GM18505 (cell line): Measurements from ENCODE around the gene XIRP1.

ENCODE experiments used
- ATAC-seq: cut with Tn5 transposase; IDR thresholded peaks from one replicate; pipeline ENCODE4 v1.9.1; 2021; ENCODE audit not compliant: unreplicated experiment
- POLR2A ChIP-seq: IDR thresholded peaks from 4 replicates; pipeline ENCODE4 v1.6.1; 2011; ENCODE audit warnings: borderline replicate concordance; ENCODE audit not compliant: insufficient read depth, insufficient read length; ENCODE audit errors: extremely low read depth

The XIRP1 gene

DNA sequence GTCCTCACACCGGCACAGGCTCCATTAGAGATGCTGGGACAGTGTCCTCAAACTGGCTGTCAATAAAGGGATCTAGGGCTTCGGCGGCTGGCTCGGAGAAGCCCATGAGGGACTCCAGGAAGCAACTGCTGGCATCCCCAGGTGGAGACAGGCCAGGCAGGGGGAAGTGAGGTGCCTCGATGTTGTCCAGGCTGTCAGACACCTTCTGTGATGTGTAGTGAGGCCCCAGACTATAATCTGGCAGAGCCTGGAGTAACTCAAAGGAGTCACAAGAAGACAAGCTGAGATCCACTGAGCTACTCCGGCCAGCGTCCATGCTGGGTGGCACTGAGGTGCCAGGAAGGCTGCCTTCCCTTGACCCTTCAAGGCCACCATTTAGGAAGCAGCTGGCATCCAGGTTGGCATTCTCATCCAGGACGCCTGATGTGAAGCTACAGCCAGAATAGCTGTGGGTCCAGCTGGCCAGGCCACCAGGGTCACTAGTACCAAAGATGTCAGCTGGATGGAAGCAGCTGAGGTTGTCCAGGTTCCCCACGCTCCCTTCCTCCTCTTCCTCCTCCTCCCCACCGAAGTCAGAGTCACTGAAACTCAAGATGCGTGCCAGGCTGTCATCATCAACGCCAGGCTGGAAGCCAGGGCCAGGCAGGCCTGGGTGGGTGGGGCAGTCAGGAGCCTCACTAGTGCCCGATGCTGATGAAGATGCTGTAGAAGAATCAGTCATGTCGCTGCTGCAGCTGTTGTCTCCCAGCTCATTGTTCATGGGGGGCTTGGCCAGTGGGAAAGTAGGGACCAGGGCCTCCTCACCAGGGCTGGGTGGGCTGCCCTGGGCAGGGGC is 49.1 kb downstream of the XIRP1 start:
- ATAC-seq: no peak
- no peak for TF ChIP-seq POLR2A

DNA sequence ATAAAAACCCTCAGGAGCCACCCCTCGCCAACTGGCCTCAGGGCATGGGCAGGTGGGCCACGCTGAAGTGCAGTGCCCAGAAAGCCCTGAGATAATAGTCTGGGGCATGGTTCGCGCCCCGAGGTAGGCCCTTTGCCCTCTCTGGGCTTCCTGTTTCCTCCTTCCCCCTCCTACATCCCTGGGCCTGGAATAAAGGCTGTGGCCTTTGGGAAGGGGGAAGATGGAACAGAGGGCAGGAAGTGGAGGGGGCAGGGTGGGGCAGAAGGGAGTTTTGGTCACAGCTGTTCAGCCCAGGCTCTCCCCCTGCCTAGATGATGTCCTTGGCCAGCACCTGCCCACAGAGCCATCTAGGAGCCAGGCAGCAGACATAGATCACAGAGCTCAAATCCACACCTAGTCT is 50.3 kb downstream of the XIRP1 start:
- TF ChIP-seq POLR2A: no peak
- no peak for ATAC-seq

DNA sequence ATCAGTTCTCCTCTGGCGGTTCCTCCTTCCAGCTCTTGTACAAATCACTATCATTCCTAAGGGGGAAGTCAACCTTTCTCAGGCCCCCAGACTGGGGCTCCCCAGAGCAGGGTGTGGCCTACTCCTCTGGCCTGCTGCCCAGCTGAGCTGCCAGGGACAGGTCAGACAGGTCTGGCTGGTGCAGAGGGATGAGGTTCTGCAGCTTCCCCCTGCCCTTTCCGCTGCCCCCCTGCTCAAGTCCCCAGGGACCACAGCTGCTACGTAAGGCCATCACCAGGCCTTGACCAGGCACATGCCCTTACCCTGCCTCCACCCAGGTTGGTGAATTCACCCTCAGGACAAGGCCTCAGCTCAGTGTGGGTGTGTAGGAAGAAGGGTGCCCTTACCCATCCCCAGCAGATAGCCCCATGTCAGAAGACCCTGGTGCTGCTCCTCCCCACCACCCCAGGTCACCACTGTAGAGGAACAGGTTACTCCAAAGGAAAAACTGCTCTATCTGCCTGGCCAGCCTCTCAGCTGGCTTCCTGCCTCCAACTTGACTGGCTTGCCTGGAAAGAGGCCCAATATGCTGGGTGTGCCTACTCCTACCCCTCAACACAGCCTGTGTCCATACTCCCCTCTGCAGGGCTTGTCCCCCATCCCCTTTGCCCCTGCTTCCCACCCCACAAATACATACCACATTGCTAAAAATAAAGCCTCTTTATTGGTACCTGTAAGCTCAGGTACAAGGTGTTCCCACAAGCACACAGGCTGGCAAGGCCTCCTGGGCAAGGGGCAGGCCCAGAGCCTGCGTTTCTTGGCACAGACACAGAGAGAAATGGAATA is 51.0 kb downstream of the XIRP1 start:
- no peak for ATAC-seq
- TF ChIP-seq POLR2A: no peak

DNA sequence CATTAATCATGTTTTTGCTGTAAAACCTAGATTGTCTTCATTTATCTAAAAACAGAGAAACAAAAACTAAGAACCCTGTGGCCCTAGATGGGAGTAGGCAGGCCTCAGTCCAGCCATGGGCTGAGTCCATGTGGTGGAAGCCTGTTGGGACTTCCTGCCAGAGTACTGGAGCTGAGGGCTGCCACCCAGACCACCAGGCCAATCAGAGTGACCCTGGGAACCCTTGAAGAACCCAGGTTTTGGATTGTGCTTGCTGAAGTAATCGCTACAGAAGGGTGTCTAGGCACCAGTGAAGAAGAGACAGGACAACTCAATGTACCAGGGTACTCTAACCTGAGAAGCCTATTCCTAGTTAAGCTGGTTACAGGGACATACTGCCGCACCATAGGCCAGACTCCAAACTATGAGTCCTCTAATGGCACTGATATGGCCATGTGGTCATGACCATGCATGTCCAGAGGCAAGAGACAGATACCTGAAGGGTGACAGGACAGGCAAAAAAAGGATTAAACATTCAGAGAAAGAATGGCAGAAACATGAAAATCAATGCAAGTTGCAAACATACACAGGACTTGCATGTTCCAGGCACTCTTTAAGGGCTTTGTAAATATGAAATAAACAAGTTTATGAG is 51.9 kb downstream of the XIRP1 start:
- TF ChIP-seq POLR2A: no peak
- ATAC-seq: no peak

DNA sequence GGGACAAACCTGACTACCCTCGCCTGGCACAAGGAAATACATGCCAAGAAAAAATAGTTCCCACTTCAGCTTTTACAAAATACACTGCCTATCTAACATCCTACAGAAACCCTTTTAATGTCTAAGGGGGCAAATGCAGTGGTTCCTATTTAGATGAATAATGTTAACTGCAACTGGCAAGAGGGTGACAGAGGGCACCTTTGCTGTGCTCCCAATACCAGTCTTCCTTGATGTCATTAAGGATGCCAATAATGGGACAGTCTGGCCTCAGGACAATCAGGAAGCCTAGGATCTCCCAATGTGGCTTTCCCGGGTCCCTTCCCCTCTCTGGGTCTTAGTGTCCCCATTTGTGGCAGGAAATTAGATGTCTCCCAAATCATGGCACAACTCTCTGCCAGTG is 53.0 kb downstream of the XIRP1 start:
- TF ChIP-seq POLR2A: no peak
- no peak for ATAC-seq

DNA sequence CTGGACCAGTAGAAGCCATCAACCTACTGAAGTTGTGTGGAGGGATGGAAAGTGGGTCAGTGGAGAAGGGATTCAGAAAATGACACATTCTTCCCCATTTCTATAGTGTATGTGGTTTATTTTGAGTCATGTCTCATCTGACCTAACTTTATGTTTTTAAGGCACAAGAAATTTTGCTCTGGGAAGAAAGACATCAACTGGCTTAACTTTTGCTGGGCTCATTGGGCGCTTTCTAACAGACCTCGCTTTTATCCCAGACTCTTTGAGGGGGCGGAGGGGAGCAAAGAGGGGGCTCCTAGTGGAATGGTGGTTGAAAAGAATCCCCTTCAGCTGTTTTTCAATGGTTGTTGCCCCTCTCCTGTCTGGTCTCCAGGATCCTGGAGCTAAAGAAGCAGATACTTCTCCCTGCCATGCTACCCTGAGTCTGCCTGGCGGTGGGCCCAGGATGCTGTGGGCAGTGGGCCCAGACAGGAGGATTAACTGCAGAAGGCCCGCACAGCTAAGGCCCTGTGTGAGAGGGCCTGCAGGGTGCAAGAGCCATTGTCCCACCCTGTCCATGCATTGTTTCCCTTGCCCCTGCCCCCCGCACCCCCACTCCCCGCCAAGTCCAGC is 53.5 kb downstream of the XIRP1 start:
- no peak for ATAC-seq
- TF ChIP-seq POLR2A: no peak

DNA sequence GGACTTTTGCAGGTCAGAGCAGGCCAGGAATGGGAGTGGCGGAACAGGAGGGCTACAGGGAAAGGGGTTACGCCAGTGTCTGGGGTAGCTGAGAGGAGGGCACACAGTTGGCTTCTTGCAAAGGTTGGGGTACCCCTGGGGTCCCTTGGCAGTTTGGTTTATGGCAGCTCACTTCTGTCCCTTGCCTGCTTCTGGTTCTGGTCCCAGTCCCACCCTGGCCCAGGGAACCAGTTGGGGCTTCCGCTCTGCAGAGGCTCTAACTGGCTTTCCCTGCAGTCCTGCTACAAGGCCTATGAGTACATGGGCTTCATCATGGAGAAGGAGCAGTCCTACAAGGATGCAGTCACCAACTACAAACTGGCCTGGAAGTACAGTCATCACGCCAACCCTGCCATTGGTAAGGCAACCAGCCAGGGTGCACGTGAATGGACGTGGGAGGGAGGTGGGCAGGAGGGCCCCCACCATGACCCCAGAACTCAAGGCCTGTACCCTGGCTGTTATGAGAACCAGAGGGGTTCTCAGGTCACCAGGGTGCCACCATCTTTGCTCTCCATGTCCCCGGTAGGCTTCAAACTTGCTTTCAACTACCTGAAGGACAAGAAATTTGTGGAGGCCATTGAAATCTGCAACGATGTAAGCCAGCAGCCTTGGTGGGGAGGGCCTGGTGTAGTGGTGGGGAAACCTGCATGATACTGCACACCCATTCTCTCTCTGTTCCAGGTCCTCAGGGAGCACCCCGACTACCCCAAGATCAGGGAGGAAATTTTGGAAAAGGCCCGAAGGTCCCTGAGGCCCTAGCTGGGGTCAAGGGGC is 54.2 kb downstream of the XIRP1 start:
- ATAC-seq: no peak
- no peak for TF ChIP-seq POLR2A

DNA sequence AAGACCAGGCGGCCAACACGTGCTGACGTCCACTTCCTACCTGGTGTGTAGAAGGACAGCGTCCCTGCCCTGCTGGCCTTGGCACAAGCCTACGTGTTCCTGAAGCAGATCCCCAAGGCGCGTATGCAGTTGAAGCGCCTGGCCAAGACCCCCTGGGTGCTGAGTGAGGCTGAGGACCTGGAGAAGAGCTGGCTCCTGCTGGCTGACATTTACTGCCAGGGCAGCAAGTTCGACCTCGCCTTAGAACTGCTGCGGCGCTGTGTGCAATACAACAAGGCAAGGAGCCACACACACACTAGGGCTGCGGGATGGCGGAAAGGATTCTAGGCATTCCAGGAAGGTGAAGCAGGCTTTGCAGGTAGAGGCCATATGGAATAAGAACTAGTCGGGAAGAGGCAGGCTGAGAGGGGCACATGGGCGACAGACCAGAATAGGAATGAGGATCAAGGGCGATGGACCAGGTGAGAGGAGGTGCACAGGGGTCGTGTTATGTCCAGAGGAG is 54.9 kb downstream of the XIRP1 start:
- no peak for ATAC-seq
- no peak for TF ChIP-seq POLR2A

DNA sequence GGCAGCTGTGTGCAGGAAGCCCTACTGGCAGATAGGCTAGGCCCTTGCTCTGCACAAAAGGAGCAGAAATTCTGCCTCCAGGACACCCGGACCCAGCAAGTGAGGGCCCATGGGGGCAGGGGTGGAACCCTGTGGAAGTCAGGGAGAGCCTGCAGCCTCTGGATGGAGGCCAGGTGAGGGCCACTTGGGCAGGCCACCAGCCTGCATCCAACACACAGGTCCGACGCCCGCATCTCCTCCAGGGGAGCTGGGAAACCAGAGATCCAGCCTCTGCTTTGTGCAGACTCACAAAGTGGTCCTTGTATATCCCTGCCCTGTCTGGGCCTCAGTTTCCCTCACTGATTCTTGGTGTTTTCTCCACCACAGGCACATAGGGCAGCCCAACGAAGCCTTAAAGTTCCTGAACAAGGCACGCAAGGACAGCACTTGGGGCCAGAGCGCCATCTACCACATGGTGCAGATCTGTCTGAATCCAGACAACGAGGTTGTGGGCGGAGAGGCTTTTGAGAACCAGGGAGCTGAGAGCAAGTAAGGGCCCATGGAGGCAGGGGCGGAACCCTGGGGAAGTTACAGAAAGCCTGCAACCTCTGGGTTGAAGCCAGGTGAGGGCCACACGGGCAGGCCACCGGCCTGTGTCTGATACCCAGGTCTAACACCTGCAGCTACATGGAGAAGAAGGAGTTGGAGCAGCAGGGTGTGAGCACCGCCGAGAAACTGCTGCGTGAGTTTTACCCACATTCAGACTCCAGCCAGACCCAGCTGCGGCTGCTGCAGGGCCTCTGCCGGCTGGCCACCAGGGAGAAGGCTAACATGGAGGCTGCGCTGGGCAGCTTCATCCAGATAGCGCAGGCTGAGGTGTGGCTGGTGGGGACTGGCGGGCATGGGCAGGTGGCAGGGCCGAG is 55.6 kb downstream of the XIRP1 start:
- TF ChIP-seq POLR2A: no peak
- no peak for ATAC-seq

DNA sequence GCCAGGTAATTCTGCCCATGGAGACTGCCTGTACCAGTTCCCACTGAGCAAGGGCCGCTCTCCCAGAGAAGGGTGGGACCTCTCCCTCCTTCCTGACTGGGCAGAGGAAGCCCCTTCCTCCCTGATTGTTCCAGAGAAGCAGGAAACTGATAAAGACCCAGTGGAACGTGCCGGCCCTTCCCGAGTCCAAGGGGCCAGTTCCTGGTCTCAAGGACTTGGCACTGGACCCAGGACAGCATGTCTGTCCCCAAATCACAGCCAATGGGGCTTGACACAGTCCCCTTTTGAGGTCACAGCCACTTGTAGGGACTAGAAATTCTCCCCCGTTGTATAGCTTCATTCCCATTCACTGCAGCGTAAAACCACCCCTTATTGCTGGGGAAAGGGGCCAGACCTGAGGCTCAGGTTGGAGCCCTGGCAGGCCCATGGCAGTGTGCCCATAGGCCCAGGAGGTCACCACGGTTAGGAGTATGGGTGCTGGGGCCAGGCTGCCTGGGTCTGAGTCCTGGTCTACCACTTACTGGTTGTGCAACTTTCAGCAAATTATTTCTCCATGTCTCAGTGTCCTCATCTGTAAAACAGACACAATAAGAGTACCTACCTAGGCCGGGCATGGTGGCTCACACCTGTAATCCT is 57.1 kb downstream of the XIRP1 start:
- TF ChIP-seq POLR2A: no peak

DNA sequence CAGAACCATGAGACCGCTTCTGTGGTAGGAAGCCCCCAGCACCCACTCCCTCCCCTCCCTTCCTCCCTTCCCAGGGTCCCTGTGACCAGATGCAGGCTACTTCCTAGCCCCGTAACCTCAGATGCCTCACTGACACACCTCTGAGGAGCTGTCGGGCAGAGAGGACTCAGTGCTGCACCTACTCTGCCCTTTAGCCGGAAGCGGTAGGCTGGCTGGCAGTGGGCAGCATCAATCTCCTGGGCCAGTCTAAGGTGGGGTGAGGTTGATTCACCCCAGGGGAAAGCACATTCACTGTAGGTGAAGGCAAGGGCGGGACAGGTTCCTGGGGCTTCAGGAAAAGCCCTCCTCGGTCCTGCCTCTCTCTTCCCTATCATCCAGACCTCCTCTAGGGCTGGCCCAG is 58.1 kb downstream of the XIRP1 start:
- TF ChIP-seq POLR2A: no peak
- no peak for ATAC-seq

More for the DNA sequence above, 57.1 kb downstream of the XIRP1 start:
- ATAC-seq: no peak

DNA sequence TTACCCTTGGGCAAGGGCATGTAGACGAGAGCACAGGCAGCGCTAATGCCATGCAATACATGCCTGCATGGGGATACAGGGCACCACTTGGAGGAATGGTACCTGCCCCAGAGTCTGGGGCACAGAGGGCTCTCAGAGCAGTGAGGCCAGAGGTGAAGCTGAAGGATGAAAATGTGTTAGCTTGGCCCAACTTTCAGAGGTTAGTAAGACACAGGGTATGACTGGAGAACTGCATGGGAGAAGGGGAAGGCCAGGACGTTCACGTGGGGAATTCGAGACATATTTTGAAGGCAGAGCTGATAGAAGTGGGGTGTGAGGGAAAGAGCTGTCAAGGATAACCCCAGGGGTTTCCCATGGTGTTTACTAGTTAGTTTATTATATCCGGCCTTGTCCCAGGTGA is 58.6 kb downstream of the XIRP1 start:
- no peak for TF ChIP-seq POLR2A
- no peak for ATAC-seq
